NCI-H1092 (cell line): ENCODE data around the gene TMEM214.

Experiments
- DNase-seq: peaks from one replicate; lab custom pipeline; 2025; lab: John Stamatoyannopoulos, UW

The TMEM214 gene

DNA sequence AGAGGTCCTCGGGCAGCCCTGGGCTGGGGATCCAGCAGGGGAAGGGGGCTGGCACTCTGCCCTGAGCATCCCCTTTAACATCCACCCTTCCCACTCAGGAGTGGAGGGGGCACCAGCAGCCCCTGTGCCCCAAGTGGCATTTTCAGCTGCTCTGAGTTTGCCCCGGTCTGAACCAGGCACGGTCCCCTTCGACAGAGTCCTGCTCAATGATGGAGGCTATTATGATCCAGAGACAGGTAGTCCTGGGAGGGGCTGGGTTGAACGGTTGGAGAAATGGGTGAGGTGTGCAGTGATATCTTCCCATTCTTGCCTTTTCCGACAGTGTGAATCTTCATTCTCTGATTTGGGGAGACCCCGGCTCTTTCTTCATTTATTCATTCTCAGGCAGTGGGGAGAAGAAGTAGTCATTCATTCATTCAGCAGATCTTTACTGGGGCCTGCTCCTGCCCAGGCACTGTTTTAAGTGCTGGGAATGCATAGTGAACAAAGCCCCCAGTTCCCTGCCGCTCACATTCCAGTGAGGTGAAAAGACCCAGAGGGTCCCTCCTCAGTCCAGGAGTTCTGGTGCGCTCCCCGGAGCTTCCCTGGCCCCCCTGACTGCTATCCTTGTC lies 52.4 kb downstream of the TMEM214 start:
- no peak for DNase-seq

DNA sequence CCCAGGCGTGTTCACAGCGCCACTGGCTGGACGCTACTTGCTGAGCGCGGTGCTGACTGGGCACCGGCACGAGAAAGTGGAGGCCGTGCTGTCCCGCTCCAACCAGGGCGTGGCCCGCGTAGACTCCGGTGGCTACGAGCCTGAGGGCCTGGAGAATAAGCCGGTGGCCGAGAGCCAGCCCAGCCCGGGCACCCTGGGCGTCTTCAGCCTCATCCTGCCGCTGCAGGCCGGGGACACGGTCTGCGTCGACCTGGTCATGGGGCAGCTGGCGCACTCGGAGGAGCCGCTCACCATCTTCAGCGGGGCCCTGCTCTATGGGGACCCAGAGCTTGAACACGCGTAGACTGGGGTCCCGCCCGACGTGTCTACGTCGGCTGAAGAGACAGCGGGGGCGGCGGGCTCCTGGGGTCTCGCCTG lies 52.9 kb downstream of the TMEM214 start:
- no peak for DNase-seq

GRCh38 chr2:27086090-27086723 lies 53.4 kb downstream of the TMEM214 start:
- peak; percentile 83 for DNase-seq

DNA sequence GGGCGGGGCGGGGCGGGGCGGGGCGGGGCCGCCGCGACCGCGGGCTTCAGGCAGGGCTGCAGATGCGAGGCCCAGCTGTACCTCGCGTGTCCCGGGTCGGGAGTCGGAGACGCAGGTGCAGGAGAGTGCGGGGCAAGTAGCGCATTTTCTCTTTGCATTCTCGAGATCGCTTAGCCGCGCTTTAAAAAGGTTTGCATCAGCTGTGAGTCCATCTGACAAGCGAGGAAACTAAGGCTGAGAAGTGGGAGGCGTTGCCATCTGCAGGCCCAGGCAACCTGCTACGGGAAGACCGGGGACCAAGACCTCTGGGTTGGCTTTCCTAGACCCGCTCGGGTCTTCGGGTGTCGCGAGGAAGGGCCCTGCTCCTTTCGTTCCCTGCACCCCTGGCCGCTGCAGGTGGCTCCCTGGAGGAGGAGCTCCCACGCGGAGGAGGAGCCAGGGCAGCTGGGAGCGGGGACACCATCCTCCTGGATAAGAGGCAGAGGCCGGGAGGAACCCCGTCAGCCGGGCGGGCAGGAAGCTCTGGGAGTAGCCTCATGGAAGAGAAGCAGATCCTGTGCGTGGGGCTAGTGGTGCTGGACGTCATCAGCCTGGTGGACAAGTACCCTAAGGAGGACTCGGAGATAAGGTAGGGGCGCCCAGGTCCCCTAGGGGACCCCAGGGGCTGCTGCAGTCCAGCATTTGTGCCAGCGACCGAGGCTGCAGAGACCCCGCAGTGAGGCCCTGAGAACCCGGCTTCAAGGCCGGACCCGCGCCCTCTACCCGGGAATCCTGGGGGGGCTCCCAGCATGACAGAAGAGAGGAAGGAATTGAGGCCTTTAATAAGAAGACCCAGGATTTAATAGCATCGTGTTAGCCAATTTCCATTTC lies 54.2 kb downstream of the TMEM214 start, which contains the start of gene KHK:
KHK (plus strand) TSS at position 49 of the 870 bp plus-strand sequence; CDS start at position 537, 488 bp downstream.
- no peak for DNase-seq

DNA sequence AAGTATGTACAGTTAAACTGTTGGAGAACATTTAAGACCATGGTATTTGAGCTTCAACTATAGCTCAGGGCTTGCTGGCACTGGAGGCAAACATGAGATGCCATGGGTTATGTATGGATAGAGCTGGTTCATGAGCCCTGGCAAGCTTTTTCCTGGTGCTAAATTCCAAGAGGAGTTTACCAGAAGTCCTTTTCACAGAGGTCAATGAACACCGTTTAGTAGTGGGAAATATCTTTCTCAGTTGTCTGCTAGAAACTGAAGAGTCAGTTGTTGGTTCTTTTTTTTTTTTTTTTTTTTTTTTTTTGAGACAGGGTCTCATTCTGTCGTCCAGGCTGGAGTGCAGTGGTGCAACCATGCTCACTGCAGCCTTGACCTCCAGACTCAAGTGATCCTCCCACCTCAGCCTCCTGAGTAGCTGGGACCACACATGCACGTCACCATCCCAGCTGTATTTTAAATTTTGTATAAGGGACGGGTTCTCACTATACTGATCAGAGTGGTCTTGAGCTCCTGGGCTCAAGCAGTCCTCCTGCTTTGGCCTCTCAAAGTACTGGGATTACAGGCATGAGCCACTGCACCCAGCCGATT lies 55.2 kb downstream of the TMEM214 start:
- no peak for DNase-seq

DNA sequence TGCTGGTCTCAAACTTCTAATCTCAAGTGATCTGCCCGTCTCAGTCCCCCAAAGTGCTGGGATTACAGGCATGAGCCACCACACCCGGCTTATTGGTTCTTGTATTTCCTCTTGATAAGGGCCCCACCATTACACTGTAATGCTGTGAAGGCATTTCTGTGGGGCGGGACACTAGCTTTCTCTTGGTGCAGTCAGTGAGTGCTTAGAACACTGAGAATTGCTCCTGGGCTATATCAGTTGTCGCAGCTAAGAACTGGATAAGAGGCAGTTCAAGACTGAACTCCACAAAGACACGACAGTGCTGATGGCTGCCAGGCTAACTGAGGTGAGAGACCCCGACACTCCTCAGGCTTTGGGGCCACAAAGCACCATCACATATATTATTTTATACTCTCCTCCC lies 55.9 kb downstream of the TMEM214 start:
- DNase-seq, result no peak

DNA sequence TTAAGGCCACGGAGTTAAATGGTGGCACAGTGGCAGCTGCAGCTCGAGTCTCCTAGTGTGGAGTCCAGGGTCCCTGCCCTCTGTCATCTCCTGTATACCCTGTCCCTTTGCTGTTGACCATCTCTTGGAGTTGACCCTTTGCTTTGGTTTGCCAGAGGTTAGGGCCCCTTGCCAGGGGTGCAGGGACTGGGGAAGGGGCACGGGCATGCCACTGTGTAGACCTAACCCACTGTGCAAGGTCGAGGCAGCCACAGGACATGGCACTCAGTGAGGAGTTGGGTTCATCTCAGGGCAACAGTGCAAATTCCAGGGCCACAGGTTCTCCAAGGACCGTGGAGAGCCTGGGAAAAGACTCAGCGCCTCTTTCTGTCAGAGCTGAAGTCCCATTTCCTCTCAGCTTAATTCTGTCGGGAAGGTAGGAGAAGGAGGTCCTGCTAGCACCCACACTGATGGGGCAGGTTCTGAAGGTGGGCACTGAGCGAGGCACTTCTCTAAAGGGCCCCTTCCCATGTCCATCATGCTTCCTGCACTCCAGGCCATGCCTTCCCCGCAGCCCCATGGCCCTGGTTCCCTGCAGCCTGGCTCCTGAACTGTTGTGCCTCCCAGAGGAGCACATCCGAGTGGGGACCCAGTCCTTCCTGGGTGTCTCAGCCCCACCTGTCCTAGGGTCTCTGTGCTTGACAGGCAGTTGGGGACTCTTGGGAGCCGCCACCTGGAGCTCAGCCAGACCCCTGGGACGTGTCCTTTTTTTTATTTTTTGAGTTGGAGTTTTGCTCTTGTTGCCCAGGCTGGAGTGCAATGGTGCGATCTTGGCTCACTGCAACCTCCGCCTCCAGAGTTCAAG lies 56.6 kb downstream of the TMEM214 start:
- DNase-seq, result no peak
